ENCODE measurements around the gene MUC13. TPM values are rescaled to one million over a fixed set of nuclear protein-coding genes. Genes with fewer than 3 reads are reported as not detected.

MUC13 gene
- total RNA-seq, 1 experiment from 2014 or later, result not detected

Other genes starting within 250 kb of the MUC13 start
- gene UMPS, start 204.3 kb downstream of the MUC13 start, total RNA-seq (2014; rRNA removed; shearing (Covaris generic)), result 34.8 and 48.1 TPM in 2 replicates
- 377 and 459 TPM in 2 replicates for gene ITGB5, start 47.4 kb downstream of the MUC13 start, total RNA-seq (2014; rRNA removed; shearing (Covaris generic))
- 18.0 and 21.1 TPM in 2 replicates for gene HEG1, start 121.2 kb upstream of the MUC13 start, total RNA-seq (2014; rRNA removed; shearing (Covaris generic))